BJ (cell line): ENCODE results near the gene KIRREL3. TPM values are rescaled to one million over a fixed set of nuclear protein-coding genes. Genes with fewer than 3 reads are reported as not detected.

Experiments used
- CTCF ChIA-PET: fragments of 350-600 bp; formaldehyde crosslinking; extraction: SDS; loops from one replicate; lab custom pipeline; 2021; ENCODE audit warnings: antibody characterized with exemption, inconsistent platforms; lab: Yijun Ruan, JAX
- POLR2A ChIA-PET: fragments of 300-600 bp; sonication (Branson Sonifier 250); formaldehyde crosslinking; extraction: SDS; loops from one replicate; lab custom pipeline; 2021; ENCODE audit warnings: antibody characterized with exemption; lab: Charles Lee
- DNase-seq: peaks from one replicate; pipeline ENCODE4 v3.0.0-alpha.2; 2011; ENCODE audit warnings: low read depth
- H3K27me3 ChIP-seq: 2 replicates; pipeline ENCODE4 v1.6.0; 2011; ENCODE audit warnings: low read length; ENCODE audit not compliant: control insufficient read depth, insufficient read depth
- H3K36me3 ChIP-seq: 2 replicates; pipeline ENCODE4 v1.5.1; 2011; ENCODE audit warnings: low read length; ENCODE audit not compliant: control insufficient read depth, insufficient read depth
- H3K4me3 ChIP-seq: 2 replicates; pipeline ENCODE4 v1.5.1; 2011; ENCODE audit warnings: low read depth, mild to moderate bottlenecking, control low read depth, low read length
- CTCF ChIP-seq: IDR thresholded peaks from 2 replicates; pipeline ENCODE4 v1.5.1; 2011; ENCODE audit warnings: low read depth, mild to moderate bottlenecking, control low read depth, inconsistent platforms, low read length, moderate library complexity; ENCODE audit not compliant: insufficient read depth
- polyA plus RNA-seq: library from polyadenylated mRNA; depleted of rRNA; stranded (reverse); fragments of >200 nt; gene quantifications from 2 replicates; pipeline ENCODE4 v1.2.3, GENCODE V29; 2011

Gene KIRREL3
- polyA plus RNA-seq, 1 experiment, result 19.6 TPM

- Histone ChIP-seq H3K36me3 (no peaks in the 10 kb centered on the region), H3K27me3 (no peaks in the 10 kb centered on the region), H3K4me3 (no peak overlapping the region)
- POLR2A ChIA-PET, result no interaction called here
- CTCF ChIA-PET, result interaction anchor here (0.6 to 2.8 kb wide), 2 partner anchors 18 to 19 kb away, joined by 4 to 10 read pairs; no protein-coding TSS in a partner anchor
- DNase-seq, result no peak
- TF ChIP-seq CTCF, result no peak
Observed at GRCh38 chr11:126502982-126503381, 497.6 kb downstream of the KIRREL3 start.

GRCh38 chr11:126502159-126502558 is 498.4 kb downstream of the KIRREL3 start:
- POLR2A ChIA-PET, result no interaction called here
- no peaks in the 10 kb centered on the region for H3K27me3 ChIP-seq
- H3K4me3 ChIP-seq, result no peak overlapping the region
- H3K36me3 ChIP-seq, result no peaks in the 10 kb centered on the region
- no peak for DNase-seq
- TF ChIP-seq CTCF, result no peak
- CTCF ChIA-PET, result interaction anchor here (2.8 kb wide), 1 partner anchor 17 kb away, joined by 10 read pairs; no protein-coding TSS in a partner anchor

- DNase-seq, result no peak
- CTCF ChIA-PET, result interaction anchor here (2.8 kb wide), 1 partner anchor 16 kb away, joined by 10 read pairs; no protein-coding TSS in a partner anchor
Observed at GRCh38 chr11:126501641-126502040, 498.9 kb downstream of the KIRREL3 start.

DNA sequence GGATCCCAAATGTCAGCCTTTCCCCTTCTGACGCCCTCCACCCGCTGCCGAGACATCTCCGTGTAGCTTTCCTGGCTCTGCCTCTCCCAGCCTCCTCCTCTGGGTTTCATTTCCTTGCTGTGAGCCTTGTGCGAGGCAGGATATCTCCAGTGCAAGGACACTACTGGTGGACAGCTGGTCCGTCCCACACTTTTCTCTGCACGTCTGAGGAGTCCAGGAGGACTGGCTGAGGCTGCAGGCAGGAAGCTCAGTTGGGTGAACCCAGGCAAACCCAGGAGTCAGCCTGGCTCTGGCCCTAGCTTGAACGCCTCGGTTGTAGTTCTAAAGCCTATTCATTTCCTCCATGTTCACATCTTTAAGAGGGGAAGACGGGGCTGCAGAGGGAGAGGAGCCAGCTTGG is 499.6 kb downstream of the KIRREL3 start:
- DNase-seq, result no peak
- POLR2A ChIA-PET, result no interaction called here
- no peak overlapping the region for H3K4me3 ChIP-seq
- no peaks in the 10 kb centered on the region for H3K27me3 ChIP-seq
- CTCF ChIA-PET, result interaction anchor here (2.8 kb wide), 1 partner anchor 16 kb away, joined by 10 read pairs; no protein-coding TSS in a partner anchor
- no peaks in the 10 kb centered on the region; the same call in 1 of the 2 replicates for H3K36me3 ChIP-seq
- TF ChIP-seq CTCF, result no peak

More at GRCh38 chr11:126501641-126502040, 498.9 kb downstream of the KIRREL3 start:
- TF ChIP-seq CTCF, result no peak
- H3K4me3 ChIP-seq, result no peak overlapping the region
- H3K27me3 ChIP-seq, result no peaks in the 10 kb centered on the region
- H3K36me3 ChIP-seq, result no peaks in the 10 kb centered on the region
- POLR2A ChIA-PET, result no interaction called here

GRCh38 chr11:126499131-126499752 is 501.3 kb downstream of the KIRREL3 start:
- Histone ChIP-seq H3K27me3 (no peaks in the 10 kb centered on the region), H3K4me3 (no peak overlapping the region), H3K36me3 (no peaks in the 10 kb centered on the region; the same call in 1 of the 2 replicates)
- ChIA-PET CTCF (interaction anchor here (1.3 kb wide), 2 partner anchors 15 to 59 kb away, joined by 3 read pairs; no protein-coding TSS in a partner anchor), POLR2A (no interaction called here)
- no peak for TF ChIP-seq CTCF
- DNase-seq, result no peak
